ENCODE results near the gene KTN1.

The KTN1 gene

DNA sequence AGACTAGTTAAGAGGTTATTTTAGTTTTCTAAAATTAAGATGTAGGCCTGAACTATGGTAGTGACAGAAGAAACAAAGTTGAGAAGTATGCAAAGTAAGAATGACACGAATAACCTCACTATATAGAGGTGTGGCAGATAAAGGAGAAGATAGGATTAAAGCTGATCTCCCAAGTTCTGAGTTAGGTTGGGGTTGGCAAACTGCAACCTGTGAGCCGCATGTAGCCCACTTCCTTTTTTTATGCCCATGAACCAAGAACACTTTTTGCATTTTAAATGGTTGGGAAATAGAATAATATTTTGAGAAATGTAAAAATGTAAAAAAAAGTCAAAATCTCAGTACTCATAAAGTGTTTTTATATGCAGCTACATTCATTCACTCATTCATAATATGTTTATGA lies 34.3 kb downstream of the KTN1 start:
- no peak for DNase-seq

DNA sequence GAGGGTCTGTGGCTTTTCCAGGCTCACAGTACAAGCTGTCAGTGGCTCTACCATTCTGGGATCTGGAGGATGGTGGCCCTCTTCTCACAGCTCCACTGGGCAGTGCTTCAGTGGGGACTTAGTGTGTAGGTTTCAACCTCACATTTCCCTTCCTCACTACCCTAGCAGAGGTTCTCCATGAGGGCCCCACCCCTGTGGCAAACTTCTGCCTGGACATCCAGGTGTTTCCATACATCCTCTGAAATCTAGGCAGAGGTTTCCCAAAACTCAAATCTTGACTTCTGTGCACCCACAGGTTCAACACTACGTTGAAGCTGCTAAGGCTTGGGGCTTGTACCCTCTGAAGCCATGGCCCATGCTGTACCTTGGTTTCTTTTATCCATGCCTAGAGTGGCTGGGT lies 40.3 kb downstream of the KTN1 start:
- no peak for DNase-seq

DNA sequence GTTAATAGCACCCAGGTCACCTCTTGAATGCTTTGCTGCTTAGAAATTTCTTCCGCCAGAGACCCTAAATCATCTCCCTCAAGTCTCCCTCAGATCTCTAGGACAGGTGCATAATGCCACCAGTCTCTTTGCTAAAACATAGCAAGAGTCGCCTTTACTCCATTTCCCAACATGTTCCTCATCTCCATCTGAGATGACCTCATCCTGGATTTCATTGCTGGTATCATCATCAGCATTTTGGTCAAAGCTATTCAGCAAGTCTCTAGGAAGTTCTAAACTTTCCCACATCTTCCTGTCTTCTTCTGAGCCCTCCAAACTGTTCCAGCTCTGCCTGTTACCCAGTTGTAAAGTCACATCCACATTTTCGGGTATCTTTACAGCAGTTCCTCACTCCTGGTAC lies 41.0 kb downstream of the KTN1 start:
- no peak for DNase-seq

DNA sequence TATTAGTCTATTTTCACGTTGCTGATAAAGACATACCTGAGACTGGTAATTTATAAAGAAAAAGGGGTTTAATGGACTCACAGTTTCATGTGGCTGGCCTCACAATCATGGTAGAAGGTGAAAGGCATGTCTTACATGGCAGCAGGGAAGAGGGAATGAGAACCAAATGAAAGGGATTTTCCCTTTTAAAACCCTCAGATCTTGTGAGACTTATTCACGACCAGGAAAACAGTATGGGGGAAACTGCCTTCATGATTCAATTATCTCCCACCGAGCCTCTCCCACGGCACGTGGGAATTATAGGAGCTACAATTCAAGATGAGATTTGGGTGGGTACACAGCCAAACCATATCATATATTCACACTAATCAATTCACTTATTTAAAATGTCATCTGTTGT lies 41.4 kb downstream of the KTN1 start:
- no peak for DNase-seq

GRCh38 chr14:55624913-55625312 lies 44.9 kb downstream of the KTN1 start:
- no peak for DNase-seq

DNA sequence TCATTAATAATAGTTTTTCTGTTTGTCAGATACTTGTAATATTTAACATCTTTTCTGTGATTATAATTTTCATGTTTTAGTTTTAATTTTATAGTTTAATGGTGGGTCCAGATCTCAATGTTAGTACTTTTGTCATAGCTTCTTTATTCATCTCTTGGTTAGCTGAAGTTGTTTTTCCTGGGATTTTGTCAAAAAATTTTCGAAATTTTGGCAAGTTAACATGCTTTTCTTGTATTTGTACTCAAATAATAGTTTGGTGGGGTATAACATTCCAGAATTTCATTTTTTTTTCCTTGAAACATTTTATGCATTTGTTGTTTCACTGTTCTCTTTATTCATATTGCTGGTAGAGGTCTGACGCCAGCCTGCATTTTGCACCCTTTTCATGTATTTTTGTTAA lies 45.5 kb downstream of the KTN1 start:
- no peak for DNase-seq

DNA sequence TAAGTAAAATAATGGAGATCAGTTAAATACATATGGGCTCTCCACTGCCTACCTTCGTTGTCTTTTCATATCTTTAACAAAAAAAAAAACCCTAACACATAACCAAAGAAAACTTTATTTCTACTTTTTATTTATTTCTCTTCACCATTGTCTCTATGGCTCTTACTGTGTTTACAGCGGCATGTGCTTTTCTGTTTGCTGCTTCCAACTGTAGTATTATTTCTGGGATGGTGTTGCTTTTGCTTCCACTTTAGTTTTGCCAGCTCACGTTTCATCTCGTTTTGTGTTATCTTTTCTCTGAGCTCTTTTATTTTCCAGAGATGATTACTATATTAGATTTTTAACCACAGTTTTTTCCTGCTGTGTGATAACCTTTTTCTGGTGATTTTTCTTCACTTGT lies 46.1 kb downstream of the KTN1 start:
- no peak for DNase-seq

DNA sequence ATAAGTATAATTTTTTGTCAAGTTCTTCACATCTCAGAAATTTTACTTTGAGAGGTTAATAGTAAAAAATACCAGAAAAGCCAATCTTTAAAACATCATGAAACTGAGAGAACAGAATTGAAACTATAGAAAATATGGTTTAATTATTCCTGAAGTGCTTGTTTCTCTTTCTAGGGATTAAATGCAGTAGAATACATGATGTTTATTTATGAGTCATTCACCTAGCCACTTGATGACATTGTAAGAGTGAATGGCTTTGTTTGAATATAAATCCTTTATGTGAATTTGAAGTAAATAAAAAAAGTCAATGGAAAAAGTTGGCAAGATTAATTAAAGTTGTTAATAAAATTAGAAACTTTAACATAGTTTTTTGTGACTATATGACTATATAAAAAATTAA lies 48.4 kb downstream of the KTN1 start:
- DNase-seq: no peak

- DNase-seq: no peak
These were observed 58.7 kb downstream of the KTN1 start for GRCh38 chr14:55638665-55639064.

DNA sequence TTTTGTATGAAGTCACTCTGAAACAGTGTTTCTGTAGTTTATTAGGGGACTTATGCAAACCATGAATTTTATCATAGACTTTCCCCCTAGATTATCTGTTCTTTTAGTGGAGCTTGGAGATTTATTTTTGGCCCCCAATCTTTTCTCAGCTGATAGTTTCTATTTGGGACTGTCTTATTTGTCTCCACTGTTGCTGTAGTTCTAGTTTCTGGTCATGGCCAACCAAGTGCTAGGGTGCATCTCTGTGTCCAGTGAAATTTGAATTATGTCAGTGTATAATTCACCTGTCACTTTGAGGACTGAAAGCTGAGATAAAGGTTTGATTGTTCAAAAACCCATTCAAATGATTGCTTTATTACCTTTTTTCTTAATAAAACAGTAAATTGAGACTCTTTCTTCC lies 61.3 kb downstream of the KTN1 start:
- no peak for DNase-seq

- DNase-seq: no peak
These were observed 61.9 kb downstream of the KTN1 start for GRCh38 chr14:55641954-55642353.

- DNase-seq: no peak
These were observed 65.1 kb downstream of the KTN1 start for GRCh38 chr14:55645145-55645544.

DNA sequence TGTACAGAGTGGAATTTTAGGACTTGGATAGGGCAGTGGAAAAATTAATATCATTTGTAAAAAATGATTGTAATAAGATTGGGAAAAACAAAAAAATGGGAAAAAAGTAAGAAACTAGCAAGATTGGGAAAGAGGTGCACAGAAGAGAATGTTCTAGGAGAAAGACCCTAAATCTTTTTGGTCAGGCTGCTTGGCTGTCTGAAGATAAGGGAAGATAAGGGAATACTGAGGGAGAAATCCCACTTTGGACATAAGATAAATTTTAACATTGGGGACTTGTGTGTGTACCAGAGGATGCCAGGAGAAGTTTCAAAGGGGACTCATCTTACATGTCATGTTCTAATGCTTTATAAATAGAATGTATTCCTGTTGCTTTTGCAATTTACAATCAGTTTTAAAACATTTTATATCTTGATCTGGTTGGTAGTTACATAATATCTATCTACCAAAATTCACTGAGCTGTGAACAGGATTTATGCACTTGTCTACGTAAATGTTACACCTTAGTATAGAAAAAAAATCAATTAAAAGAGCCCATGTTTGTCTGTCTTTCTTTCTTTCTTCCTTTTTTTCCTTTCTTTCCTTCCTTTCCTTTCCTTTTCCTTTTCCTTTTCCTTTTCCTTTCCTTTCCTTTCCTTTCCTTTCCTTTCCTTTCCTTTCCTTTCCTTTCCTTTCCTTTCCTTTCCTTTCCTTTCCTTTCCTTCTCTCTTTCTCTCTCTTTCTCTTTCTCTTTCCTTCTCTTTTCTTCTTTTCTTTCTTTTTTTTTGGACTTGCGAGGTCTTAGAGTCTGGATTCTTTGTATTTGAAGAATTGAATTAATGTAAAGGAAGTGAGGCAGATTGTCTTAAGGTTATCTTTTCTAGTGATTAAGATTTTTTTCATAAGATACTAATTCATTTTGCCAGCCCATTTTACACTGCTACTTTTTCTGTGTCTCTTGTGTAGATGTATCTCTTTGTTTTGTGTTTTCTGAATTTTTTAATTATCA lies 66.1 kb downstream of the KTN1 start:
- DNase-seq: no peak

- DNase-seq: no peak
These were observed 71.0 kb downstream of the KTN1 start for GRCh38 chr14:55650992-55651391.

DNA sequence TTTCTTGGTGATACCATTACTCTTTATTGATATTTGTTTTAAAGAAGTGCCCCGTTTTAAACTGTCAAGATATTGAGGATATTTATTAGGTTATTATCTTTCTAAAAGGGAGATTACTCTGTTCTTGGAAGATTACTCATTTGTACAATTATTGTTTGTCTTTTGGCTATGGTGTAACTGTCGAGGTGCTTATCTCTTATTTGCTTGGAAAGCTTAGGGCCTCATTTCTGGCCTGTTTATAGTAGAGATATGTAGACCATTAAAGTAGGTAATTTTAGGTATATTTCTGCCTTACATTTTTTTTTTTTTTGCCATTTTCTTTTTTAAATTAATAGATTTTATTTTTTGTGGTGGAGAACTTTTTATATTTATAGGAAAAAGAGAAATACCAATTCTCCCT lies 74.2 kb downstream of the KTN1 start:
- DNase-seq: no peak

- no peak for DNase-seq
These were observed 81.0 kb downstream of the KTN1 start for GRCh38 chr14:55661029-55661428.

DNA sequence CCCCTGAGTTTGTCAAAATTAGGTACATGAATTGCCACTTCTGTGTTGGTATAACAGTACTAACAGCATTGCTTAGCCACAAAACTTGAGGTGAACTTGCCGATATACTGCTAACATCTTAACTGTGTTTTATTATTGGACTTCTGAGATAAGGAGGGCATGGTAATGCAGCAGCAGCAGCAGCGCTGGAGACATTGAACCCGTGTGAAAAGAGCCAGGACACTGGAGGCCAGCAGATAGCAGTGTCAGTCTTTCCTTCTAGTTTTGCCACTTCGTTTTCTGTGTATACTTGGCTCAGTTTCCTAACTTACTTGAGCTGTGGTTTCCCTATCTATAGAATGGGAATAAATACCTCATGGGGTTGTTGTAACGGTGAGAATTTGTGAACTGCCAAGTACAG lies 82.7 kb downstream of the KTN1 start:
- no peak for DNase-seq

- no peak for DNase-seq
These were observed 85.2 kb downstream of the KTN1 start for GRCh38 chr14:55665067-55665675.

DNA sequence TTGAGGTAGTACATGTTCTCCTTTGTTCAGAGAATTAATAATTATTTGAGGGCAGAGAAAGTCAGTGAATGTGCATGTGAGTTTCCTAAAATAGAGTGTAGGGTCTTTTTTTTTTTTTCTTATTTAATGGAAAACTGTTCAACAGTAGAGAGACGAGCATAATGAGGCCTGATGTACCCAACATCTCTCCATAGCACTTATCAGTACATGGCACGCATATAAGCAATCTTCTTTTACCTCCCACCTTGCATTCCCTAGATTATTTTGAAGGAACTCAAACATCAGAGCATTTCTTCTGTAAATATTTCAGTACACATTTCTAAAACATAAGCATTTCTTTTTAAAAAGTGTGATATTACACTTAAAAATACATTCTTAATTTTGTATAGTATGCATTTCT lies 87.8 kb downstream of the KTN1 start:
- no peak for DNase-seq

- no peak for DNase-seq
These were observed 91.6 kb downstream of the KTN1 start for GRCh38 chr14:55671641-55672040.

DNA sequence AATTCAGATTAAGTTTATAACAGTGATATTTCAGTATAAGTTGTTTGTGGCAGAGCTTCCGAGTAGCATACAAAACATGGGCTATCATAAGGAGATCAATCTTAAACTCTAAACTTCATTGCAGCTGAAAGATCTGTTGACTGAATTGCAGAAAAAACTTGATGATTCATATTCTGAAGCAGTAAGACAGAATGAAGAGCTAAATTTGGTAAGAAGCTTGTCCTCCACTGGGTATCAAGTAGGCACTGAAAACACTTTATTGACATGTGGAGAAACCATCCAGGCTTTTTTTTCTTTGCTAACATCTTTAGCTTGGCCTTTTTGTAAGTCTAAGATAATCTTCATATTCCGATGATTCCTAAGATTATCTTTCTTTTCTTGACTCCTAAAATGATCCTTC lies 93.0 kb downstream of the KTN1 start:
- DNase-seq: no peak

- no peak for DNase-seq
These were observed 101.1 kb downstream of the KTN1 start for GRCh38 chr14:55681096-55681495.

- no peak for DNase-seq
These were observed 105.1 kb downstream of the KTN1 start for GRCh38 chr14:55684956-55685584.

GRCh38 chr14:55686713-55687112 lies 106.7 kb downstream of the KTN1 start:
- no peak for DNase-seq

Data from SHP77 treated with DMSO at 0.1 percent for 48 hours (cell line).